K562 (cell line): ENCODE measurements around the gene ZER1. TPM values are rescaled to one million over a fixed set of nuclear protein-coding genes. Genes with fewer than 3 reads are reported as not detected.

Source experiments
- ATAC-seq: fragments of 200-7000 bp; cut with Tn5 transposase; 3 replicates; pipeline ENCODE4 v1.9.1; 2020; ENCODE audit warnings: moderate library complexity
- BruUV-seq: library from RNA; stranded (reverse); fragments of 400-500 nt; replicated peaks from 2 replicates; lab custom pipeline; 2021; lab: Mats Ljungman, UMichigan
- CTCF ChIA-PET: fragments of 300-600 bp; formaldehyde crosslinking; extraction: SDS; loops from one replicate; lab custom pipeline; 2021; ENCODE audit warnings: low intra/inter-chr PET ratio; lab: Yijun Ruan, JAX
- POLR2A ChIA-PET: fragments of 300-600, 350-650 bp; sonication (Branson Sonifier 250); formaldehyde crosslinking; extraction: SDS; loops from one replicate; lab custom pipeline; 2021; ENCODE audit warnings: antibody characterized with exemption, inconsistent platforms; lab: Yijun Ruan, JAX
- DNase-seq, 4 experiments: peaks; one replicate each; pipeline versions ENCODE4 v3.0.0 to v3.0.0-alpha.2; 2011 to 2018; ENCODE audit warnings: low spot score in 3 of 4, mixed read lengths in 3 of 4; ENCODE audit errors: extremely low read depth in 1 of 4
- FAIRE-seq: peaks from 2 replicates; lab custom pipeline; 2011; peaks lifted over from hg19 to GRCh38; lab: Jason Lieb, UNC
- H2AFZ ChIP-seq: 2 replicates; pipeline ENCODE4 v1.6.0; 2011; ENCODE audit warnings: low read depth, low read length, control low read depth, inconsistent platforms
- H3K27ac ChIP-seq: fragments of 200-600 bp; 3 replicates; pipeline ENCODE4 v1.8.0; 2011; ENCODE audit warnings: low read depth, mild to moderate bottlenecking, control low read depth, inconsistent platforms, low read length, moderate library complexity, mixed read lengths; ENCODE audit errors: extremely low read depth
- H3K27me3 ChIP-seq, 2 experiments: fragments of 300-600 bp in 1 of 2; 2 replicates in 1 of 2; 3 replicates in 1 of 2; pipeline versions ENCODE4 v1.6.0 to v1.8.0; 2011; ENCODE audit warnings: inconsistent platforms in 2 of 2, low read length in 2 of 2, mild to moderate bottlenecking in 1 of 2, mixed read lengths in 1 of 2, moderate library complexity in 1 of 2; ENCODE audit not compliant: control insufficient read depth in 2 of 2, insufficient read depth in 2 of 2
- H3K36me3 ChIP-seq: fragments of 300-600 bp; 3 replicates; pipeline ENCODE4 v1.8.0; 2011; ENCODE audit warnings: mild to moderate bottlenecking, low read length, inconsistent platforms; ENCODE audit not compliant: control insufficient read depth, insufficient read depth
- H3K4me1 ChIP-seq, 2 experiments: fragments of 200-600 bp in 1 of 2; replicated peaks in 1 of 2; 2 replicates in 1 of 2; 3 replicates in 1 of 2; pipeline versions ENCODE4 v1.5.1 to v1.8.0; 2011; ENCODE audit warnings: inconsistent platforms in 2 of 2, low read length in 2 of 2, mild to moderate bottlenecking in 1 of 2, mixed read lengths in 1 of 2, moderate library complexity in 1 of 2; ENCODE audit not compliant: control insufficient read depth in 2 of 2, insufficient read depth in 2 of 2
- H3K4me2 ChIP-seq: 2 replicates; pipeline ENCODE4 v1.6.1; 2011; ENCODE audit warnings: low read length, control low read depth, inconsistent platforms, mixed read lengths; ENCODE audit not compliant: insufficient read depth
- H3K4me3 ChIP-seq: fragments of 200-600 bp; sonication (generic), shearing (Covaris generic); 2 replicates; pipeline ENCODE4 v1.5.1; 2016; ENCODE audit warnings: control low read depth, inconsistent platforms
- H3K79me2 ChIP-seq: fragments of 200-600 bp; 3 replicates; pipeline ENCODE4 v1.8.0; 2011; ENCODE audit warnings: low read length, inconsistent platforms; ENCODE audit not compliant: control insufficient read depth, insufficient read depth
- H3K9ac ChIP-seq, 2 experiments: 2 replicates each; pipeline versions ENCODE4 v1.6.0 to v1.6.1; 2011; ENCODE audit warnings: low read depth in 2 of 2, low read length in 2 of 2, control low read depth in 1 of 2, inconsistent platforms in 1 of 2, mild to moderate bottlenecking in 1 of 2, mixed read lengths in 1 of 2; ENCODE audit not compliant: insufficient read depth in 1 of 2
- H3K9me1 ChIP-seq: one replicate; pipeline ENCODE4 v1.6.0; 2011; ENCODE audit warnings: inconsistent platforms, mild to moderate bottlenecking, low read length, moderate library complexity; ENCODE audit not compliant: control insufficient read depth, insufficient read depth
- H3K9me3 ChIP-seq: replicated peaks from 2 replicates; pipeline ENCODE4 v1.5.1; 2011; ENCODE audit warnings: low read depth, low read length, inconsistent platforms; ENCODE audit not compliant: control insufficient read depth, insufficient read depth
- H4K20me1 ChIP-seq: replicated peaks from 2 replicates; pipeline ENCODE4 v1.6.1; 2011; ENCODE audit warnings: low read length, inconsistent platforms, mixed read lengths; ENCODE audit not compliant: control insufficient read depth, insufficient read depth
- ILF3 ChIP-seq: fragments of 450-650 bp; IDR thresholded peaks from 2 replicates; pipeline ENCODE4 v1.6.1; 2018; ENCODE audit warnings: antibody characterized with exemption, mild to moderate bottlenecking, moderate library complexity, borderline replicate concordance
- NRF1 ChIP-seq, 2 experiments: fragments of 450-650 bp; IDR thresholded peaks in 1 of 2; conservative IDR thresholded peaks in 1 of 2; 2 replicates each; pipeline ENCODE4 v1.6.1; 2014; ENCODE audit warnings: mild to moderate bottlenecking in 2 of 2
- RFX1 ChIP-seq: fragments of 450-650 bp; IDR thresholded peaks from 2 replicates; pipeline ENCODE4 v1.6.1; 2016; ENCODE audit warnings: mild to moderate bottlenecking, moderate library complexity
- WGBS: fragments of 100-300 bp; shearing (Covaris generic); methylation state at CpG from one replicate; pipeline ENCODE4 v1.1.6; 2016; ENCODE audit warnings: low coverage, mixed read lengths; ENCODE audit not compliant: insufficient coverage; ENCODE audit errors: missing lambda C conversion rate; 5-methylcytosine and 5-hydroxymethylcytosine counted together
- in situ Hi-C: fragments of 300-500 bp; cut with MboI; formaldehyde crosslinking; loops from 4 replicates; pipeline ENCODE4 v1.15.0; 2018; ENCODE audit warnings: inconsistent platforms, mixed read lengths
- intact Hi-C: fragments of 100-400 bp; cut with micrococcal nuclease; formaldehyde crosslinking; loops from 2 replicates; pipeline ENCODE4 v1.14.2; 2022
- polyA plus RNA-seq, 8 experiments: library from polyadenylated mRNA; depleted of rRNA in 4 of 8; stranded (reverse) in 5 of 8; unstranded in 3 of 8; fragments of >200 nt; fragmentation: Nextera tagmentation in 2 of 8; fragmentation: Illumina TruSeq in 1 of 8; extraction: Ambion mirVana in 2 of 8; extraction: Trizol in 1 of 8; gene quantifications; 2 replicates each; pipeline versions ENCODE4 v1.2.1 to v1.2.3, GENCODE V29; 2011 to 2014; ENCODE audit warnings: inconsistent platforms in 1 of 8, missing spikeins in 1 of 8
- total RNA-seq, 7 experiments: library from RNA; depleted of rRNA in 6 of 7; stranded (reverse); fragments of >200 nt in 6 of 7; fragmentation: Illumina TruSeq in 2 of 7; extraction: Trizol in 2 of 7; gene quantifications; 2 replicates each; pipeline versions ENCODE4 v1.2.1 to v1.2.3, GENCODE V29; 2011 to 2021; ENCODE audit warnings: low replicate concordance in 1 of 7
- TF ChIP-seq, protein P1 (sequence below): fragments of 450-650 bp; formaldehyde crosslinking; IDR thresholded peaks from 2 replicates; pipeline ENCODE4 v1.4.0; 2022; ENCODE audit warnings: missing genetic modification characterization
- TF ChIP-seq, protein P2 (sequence below): sonication (generic); formaldehyde crosslinking; IDR thresholded peaks from 2 replicates; pipeline ENCODE4 v1.8.0; 2022; ENCODE audit warnings: missing genetic modification reagents, mild to moderate bottlenecking, borderline replicate concordance

ZER1 gene
- total and polyA plus RNA-seq, 9 of the 15 experiments (the other 6 are each of a cell fraction or from before 2014, with no cell fraction given) = 0.07 to 10.7 (median 6.2) TPM

DNA sequence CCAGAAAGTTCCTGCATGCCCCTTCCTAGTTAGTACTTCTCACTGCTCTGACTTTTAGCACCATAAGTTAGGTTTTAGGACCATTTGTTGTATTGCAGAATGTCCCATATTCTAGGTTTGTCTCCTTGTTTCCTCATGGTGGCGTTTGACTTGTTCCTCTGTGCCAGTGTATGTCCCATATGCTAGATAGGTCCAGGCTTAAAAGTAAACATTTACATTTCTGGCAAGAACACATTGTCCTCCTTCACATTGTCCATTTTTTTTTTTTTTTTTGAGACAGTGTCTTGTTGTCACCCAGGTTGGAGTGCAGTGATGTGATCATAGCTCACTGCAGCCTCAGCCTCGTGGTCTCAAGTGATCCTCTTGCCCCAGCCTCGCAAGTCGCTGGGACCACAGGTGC is 30.8 kb upstream of the ZER1 start:
- no peaks in the 10 kb centered on the region for H3K9me1 ChIP-seq
- 90% methylated on average over 4 of the region's 4 CpGs for WGBS
- no peaks in the 10 kb centered on the region for H4K20me1 ChIP-seq
- H2AFZ ChIP-seq = no peak overlapping the region
- H3K79me2 ChIP-seq = no peaks in the 10 kb centered on the region
- H3K27ac ChIP-seq = no peak overlapping the region
- in situ Hi-C loops = no loop called here
- H3K9me3 ChIP-seq = no peaks in the 10 kb centered on the region
- no TSS peak for BruUV-seq
- intact Hi-C loops = no loop called here
- POLR2A ChIA-PET = interaction anchor here (0.6 kb wide), 1 partner anchor 37 kb away, joined by 3 read pairs; no protein-coding TSS in a partner anchor
- H3K36me3 ChIP-seq = peaks cover 78% of the 10 kb centered on the region
- CTCF ChIA-PET = no interaction called here
- TF ChIP-seq NRF1 (conservative IDR thresholded peaks at IDR 0.05 in 1 of 2, IDR thresholded peaks at IDR 0.05 in 1 of 2) (no peak), RFX1 (no peak), ILF3 (no peak)
- TF ChIP-seq, protein P1, sequence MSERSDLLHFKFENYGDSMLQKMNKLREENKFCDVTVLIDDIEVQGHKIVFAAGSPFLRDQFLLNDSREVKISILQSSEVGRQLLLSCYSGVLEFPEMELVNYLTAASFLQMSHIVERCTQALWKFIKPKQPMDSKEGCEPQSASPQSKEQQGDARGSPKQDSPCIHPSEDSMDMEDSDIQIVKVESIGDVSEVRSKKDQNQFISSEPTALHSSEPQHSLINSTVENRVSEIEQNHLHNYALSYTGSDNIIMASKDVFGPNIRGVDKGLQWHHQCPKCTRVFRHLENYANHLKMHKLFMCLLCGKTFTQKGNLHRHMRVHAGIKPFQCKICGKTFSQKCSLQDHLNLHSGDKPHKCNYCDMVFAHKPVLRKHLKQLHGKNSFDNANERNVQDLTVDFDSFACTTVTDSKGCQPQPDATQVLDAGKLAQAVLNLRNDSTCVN (CRISPR knock-in tag) = no peak
- TF ChIP-seq, protein P2, sequence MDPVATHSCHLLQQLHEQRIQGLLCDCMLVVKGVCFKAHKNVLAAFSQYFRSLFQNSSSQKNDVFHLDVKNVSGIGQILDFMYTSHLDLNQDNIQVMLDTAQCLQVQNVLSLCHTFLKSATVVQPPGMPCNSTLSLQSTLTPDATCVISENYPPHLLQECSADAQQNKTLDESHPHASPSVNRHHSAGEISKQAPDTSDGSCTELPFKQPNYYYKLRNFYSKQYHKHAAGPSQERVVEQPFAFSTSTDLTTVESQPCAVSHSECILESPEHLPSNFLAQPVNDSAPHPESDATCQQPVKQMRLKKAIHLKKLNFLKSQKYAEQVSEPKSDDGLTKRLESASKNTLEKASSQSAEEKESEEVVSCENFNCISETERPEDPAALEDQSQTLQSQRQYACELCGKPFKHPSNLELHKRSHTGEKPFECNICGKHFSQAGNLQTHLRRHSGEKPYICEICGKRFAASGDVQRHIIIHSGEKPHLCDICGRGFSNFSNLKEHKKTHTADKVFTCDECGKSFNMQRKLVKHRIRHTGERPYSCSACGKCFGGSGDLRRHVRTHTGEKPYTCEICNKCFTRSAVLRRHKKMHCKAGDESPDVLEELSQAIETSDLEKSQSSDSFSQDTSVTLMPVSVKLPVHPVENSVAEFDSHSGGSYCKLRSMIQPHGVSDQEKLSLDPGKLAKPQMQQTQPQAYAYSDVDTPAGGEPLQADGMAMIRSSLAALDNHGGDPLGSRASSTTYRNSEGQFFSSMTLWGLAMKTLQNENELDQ (CRISPR knock-in tag) = no peak
- H3K4me2 ChIP-seq = no peak overlapping the region
- H3K27me3 ChIP-seq = no peaks in the 10 kb centered on the region
- DNase-seq (no peak), FAIRE-seq (no peak), ATAC-seq (no peak)
- H3K4me3 ChIP-seq = no peak overlapping the region
- peaks cover 0 to 3% of the 10 kb centered on the region in 2 experiments; a peak in 2 of 5 replicates for H3K4me1 ChIP-seq
- no peak overlapping the region for H3K9ac ChIP-seq
